ENCODE results near the gene TIMM13.
A peak's percentile ranks its signal among the peaks of the same experiment; 100 is the strongest.

Gene TIMM13

GRCh38 chr19:2431318-2432055, 4.1 kb upstream of the TIMM13 start:
- Histone ChIP-seq H3K9me3 (ENCODE audit: control insufficient read depth, low read length) (no peaks in the 10 kb centered on the region), H3K4me1 (ENCODE audit: control insufficient read depth, insufficient read depth, low read length, poor library complexity, severe bottlenecking) (peaks cover 16% of the 10 kb centered on the region), H3K36me3 (ENCODE audit: control insufficient read depth, insufficient read depth, low read length) (peaks cover 14% of the 10 kb centered on the region), H3K27ac (ENCODE audit: insufficient read depth, low read length, poor library complexity, severe bottlenecking) (no peak overlapping the region), H3K27me3 (replicated peaks; ENCODE audit: control insufficient read depth, insufficient read depth, low read length, poor library complexity, severe bottlenecking) (no peaks in the 10 kb centered on the region), H3K4me3 (ENCODE audit: insufficient read depth, low read depth, low read length, poor library complexity, severe bottlenecking) (no peak overlapping the region)
- DNase-seq: no peak

- H3K9me3 ChIP-seq (ENCODE audit: control insufficient read depth, low read length): no peaks in the 10 kb centered on the region
- H3K36me3 ChIP-seq (ENCODE audit: control insufficient read depth, insufficient read depth, low read length): peaks cover 22% of the 10 kb centered on the region
- peaks cover 25% of the 10 kb centered on the region for H3K4me1 ChIP-seq (ENCODE audit: control insufficient read depth, insufficient read depth, low read length, poor library complexity, severe bottlenecking)
- no peak overlapping the region for H3K27ac ChIP-seq (ENCODE audit: insufficient read depth, low read length, poor library complexity, severe bottlenecking)
- no peaks in the 10 kb centered on the region for H3K27me3 ChIP-seq (replicated peaks; ENCODE audit: control insufficient read depth, insufficient read depth, low read length, poor library complexity, severe bottlenecking)
- DNase-seq: no peak
- no peak overlapping the region for H3K4me3 ChIP-seq (ENCODE audit: insufficient read depth, low read depth, low read length, poor library complexity, severe bottlenecking)
Observed at GRCh38 chr19:2429917-2430535, 2.6 kb upstream of the TIMM13 start.

GRCh38 chr19:2428756-2429711, 1.6 kb upstream of the TIMM13 start:
- Histone ChIP-seq H3K27me3 (replicated peaks; ENCODE audit: control insufficient read depth, insufficient read depth, low read length, poor library complexity, severe bottlenecking) (no peaks in the 10 kb centered on the region), H3K36me3 (ENCODE audit: control insufficient read depth, insufficient read depth, low read length) (peaks cover 16% of the 10 kb centered on the region), H3K4me1 (ENCODE audit: control insufficient read depth, insufficient read depth, low read length, poor library complexity, severe bottlenecking) (peaks cover 25% of the 10 kb centered on the region), H3K27ac (ENCODE audit: insufficient read depth, low read length, poor library complexity, severe bottlenecking) (no peak overlapping the region), H3K4me3 (ENCODE audit: insufficient read depth, low read depth, low read length, poor library complexity, severe bottlenecking) (no peak overlapping the region), H3K9me3 (ENCODE audit: control insufficient read depth, low read length) (no peaks in the 10 kb centered on the region)
- no peak for DNase-seq

- H3K9me3 ChIP-seq (ENCODE audit: control insufficient read depth, low read length): no peaks in the 10 kb centered on the region
- H3K4me1 ChIP-seq (ENCODE audit: control insufficient read depth, insufficient read depth, low read length, poor library complexity, severe bottlenecking): peaks cover 25% of the 10 kb centered on the region
- H3K27ac ChIP-seq (ENCODE audit: insufficient read depth, low read length, poor library complexity, severe bottlenecking): peak overlapping the region; percentile 98
- peak overlapping the region; percentile 96 for H3K4me3 ChIP-seq (ENCODE audit: insufficient read depth, low read depth, low read length, poor library complexity, severe bottlenecking)
- no peaks in the 10 kb centered on the region for H3K27me3 ChIP-seq (replicated peaks; ENCODE audit: control insufficient read depth, insufficient read depth, low read length, poor library complexity, severe bottlenecking)
- H3K36me3 ChIP-seq (ENCODE audit: control insufficient read depth, insufficient read depth, low read length): peaks cover 18% of the 10 kb centered on the region
- no peak for DNase-seq
Observed at GRCh38 chr19:2428321-2428690, 920 bp upstream of the TIMM13 start.

- Histone ChIP-seq H3K4me1 (ENCODE audit: control insufficient read depth, insufficient read depth, low read length, poor library complexity, severe bottlenecking) (peaks cover 25% of the 10 kb centered on the region), H3K36me3 (ENCODE audit: control insufficient read depth, insufficient read depth, low read length) (peaks cover 18% of the 10 kb centered on the region), H3K9me3 (ENCODE audit: control insufficient read depth, low read length) (no peaks in the 10 kb centered on the region), H3K4me3 (ENCODE audit: insufficient read depth, low read depth, low read length, poor library complexity, severe bottlenecking) (peak overlapping the region; percentile 96), H3K27ac (ENCODE audit: insufficient read depth, low read length, poor library complexity, severe bottlenecking) (peak overlapping the region; percentile 98), H3K27me3 (replicated peaks; ENCODE audit: control insufficient read depth, insufficient read depth, low read length, poor library complexity, severe bottlenecking) (no peaks in the 10 kb centered on the region)
- peak in 2 of 3 donors; percentile 12 to 32 for DNase-seq
Observed at GRCh38 chr19:2426611-2427428, 566 bp downstream of the TIMM13 start.

- Histone ChIP-seq H3K36me3 (ENCODE audit: control insufficient read depth, insufficient read depth, low read length) (peaks cover 18% of the 10 kb centered on the region), H3K27ac (ENCODE audit: insufficient read depth, low read length, poor library complexity, severe bottlenecking) (no peak overlapping the region), H3K4me3 (ENCODE audit: insufficient read depth, low read depth, low read length, poor library complexity, severe bottlenecking) (peak overlapping the region; percentile 96), H3K27me3 (replicated peaks; ENCODE audit: control insufficient read depth, insufficient read depth, low read length, poor library complexity, severe bottlenecking) (no peaks in the 10 kb centered on the region), H3K9me3 (ENCODE audit: control insufficient read depth, low read length) (no peaks in the 10 kb centered on the region), H3K4me1 (ENCODE audit: control insufficient read depth, insufficient read depth, low read length, poor library complexity, severe bottlenecking) (peaks cover 25% of the 10 kb centered on the region)
- no peak for DNase-seq
Observed at GRCh38 chr19:2425622-2426581, 1.5 kb downstream of the TIMM13 start.

- H3K9me3 ChIP-seq (ENCODE audit: control insufficient read depth, low read length): no peaks in the 10 kb centered on the region
- H3K36me3 ChIP-seq (ENCODE audit: control insufficient read depth, insufficient read depth, low read length): peaks cover 13% of the 10 kb centered on the region
- H3K27me3 ChIP-seq (replicated peaks; ENCODE audit: control insufficient read depth, insufficient read depth, low read length, poor library complexity, severe bottlenecking): no peaks in the 10 kb centered on the region
- no peak for DNase-seq
- no peak overlapping the region for H3K27ac ChIP-seq (ENCODE audit: insufficient read depth, low read length, poor library complexity, severe bottlenecking)
- peaks cover 25% of the 10 kb centered on the region for H3K4me1 ChIP-seq (ENCODE audit: control insufficient read depth, insufficient read depth, low read length, poor library complexity, severe bottlenecking)
- no peak overlapping the region for H3K4me3 ChIP-seq (ENCODE audit: insufficient read depth, low read depth, low read length, poor library complexity, severe bottlenecking)
Observed at GRCh38 chr19:2424686-2425621, 2.4 kb downstream of the TIMM13 start.

GRCh38 chr19:2423915-2424685, 3.3 kb downstream of the TIMM13 start:
- H3K27ac ChIP-seq (ENCODE audit: insufficient read depth, low read length, poor library complexity, severe bottlenecking): no peak overlapping the region
- peaks cover 25% of the 10 kb centered on the region for H3K4me1 ChIP-seq (ENCODE audit: control insufficient read depth, insufficient read depth, low read length, poor library complexity, severe bottlenecking)
- peaks cover 13% of the 10 kb centered on the region for H3K36me3 ChIP-seq (ENCODE audit: control insufficient read depth, insufficient read depth, low read length)
- no peaks in the 10 kb centered on the region for H3K27me3 ChIP-seq (replicated peaks; ENCODE audit: control insufficient read depth, insufficient read depth, low read length, poor library complexity, severe bottlenecking)
- no peaks in the 10 kb centered on the region for H3K9me3 ChIP-seq (ENCODE audit: control insufficient read depth, low read length)
- H3K4me3 ChIP-seq (ENCODE audit: insufficient read depth, low read depth, low read length, poor library complexity, severe bottlenecking): no peak overlapping the region
- no peak for DNase-seq
